Naive B cell (primary cell): ENCODE data around the gene CAV1. TPM values are rescaled to one million over a fixed set of nuclear protein-coding genes. Genes with fewer than 3 reads are reported as not detected.

Experiments
- ATAC-seq, 2 donors: fragments of 150-1000 bp; cut with Tn5 transposase; 2 replicates each; pipeline ENCODE4 v1.10.0; 2021; ENCODE audit warnings: low read depth in 2 of 2, mild to moderate bottlenecking in 2 of 2, moderate library complexity in 2 of 2
- DNase-seq: peaks from one replicate; pipeline ENCODE4 v3.0.0; 2022
- H3K27ac Mint-ChIP-seq, 6 donors: one replicate each; pipeline ENCODE4 v1.8.0; 2020 to 2022; ENCODE audit warnings: mild to moderate bottlenecking in 6 of 6, mixed read lengths in 6 of 6, moderate library complexity in 5 of 6, inconsistent platforms in 2 of 6
- H3K27me3 Mint-ChIP-seq, 3 donors: one replicate each; pipeline ENCODE4 v1.8.0; 2021 to 2022; ENCODE audit warnings: mixed read lengths in 3 of 3, mild to moderate bottlenecking in 1 of 3
- H3K36me3 Mint-ChIP-seq, 2 donors: one replicate each; pipeline ENCODE4 v1.8.0; 2020 to 2022; ENCODE audit warnings: mixed read lengths in 2 of 2, inconsistent platforms in 1 of 2, mild to moderate bottlenecking in 1 of 2
- H3K4me1 Mint-ChIP-seq, 3 donors: one replicate each; pipeline ENCODE4 v1.8.0; 2020 to 2022; ENCODE audit warnings: mixed read lengths in 3 of 3, inconsistent platforms in 1 of 3, mild to moderate bottlenecking in 1 of 3, moderate library complexity in 1 of 3
- H3K4me3 Mint-ChIP-seq, 8 donors: one replicate each; pipeline ENCODE4 v1.8.0; 2020 to 2022; ENCODE audit warnings: mild to moderate bottlenecking in 8 of 8, mixed read lengths in 8 of 8, moderate library complexity in 8 of 8, inconsistent platforms in 2 of 8
- H3K9me3 Mint-ChIP-seq, 7 donors: one replicate each; pipeline ENCODE4 v1.8.0; 2020 to 2022; ENCODE audit warnings: mixed read lengths in 7 of 7, mild to moderate bottlenecking in 5 of 7, inconsistent platforms in 2 of 7, moderate library complexity in 1 of 7
- polyA plus RNA-seq, 6 donors: library from polyadenylated mRNA; unstranded; fragments of 300-500 nt; fragmentation: Illumina TruSeq; gene quantifications; one replicate each; pipeline ENCODE4 v1.2.3, GENCODE V29; 2021; ENCODE audit warnings: low read depth in 6 of 6

CAV1 gene
- polyA plus RNA-seq, 6 donors from 2014 or later, result 0.73 to 9.0 (median 4.8) TPM

- H3K9me3 Mint-ChIP-seq, result no peaks in the 10 kb centered on the region
- no peak overlapping the region for H3K4me3 Mint-ChIP-seq
- H3K27ac Mint-ChIP-seq, result peak overlapping the region in 1 of 6 donors; percentile 40
- DNase-seq (no peak), ATAC-seq (no peak)
- peaks cover 0 to 12% (median 8%) of the 10 kb centered on the region in 3 donors for H3K27me3 Mint-ChIP-seq
- H3K36me3 Mint-ChIP-seq, result peaks cover 0 to under 1% of the 10 kb centered on the region in 2 donors
- H3K4me1 Mint-ChIP-seq, result peaks cover 5 to 8% (median 6%) of the 10 kb centered on the region in 3 donors
These were observed 19.7 kb downstream of the CAV1 start for GRCh38 chr7:116544487-116544886.

GRCh38 chr7:116545411-116545993 is 20.7 kb downstream of the CAV1 start:
- DNase-seq (no peak), ATAC-seq (no peak)
- Mint-ChIP-seq H3K27ac (no peak overlapping the region), H3K4me3 (no peak overlapping the region), H3K4me1 (peaks cover 5 to 8% (median 6%) of the 10 kb centered on the region in 3 donors), H3K36me3 (no peaks in the 10 kb centered on the region), H3K27me3 (peaks cover 0 to 12% (median 8%) of the 10 kb centered on the region in 3 donors), H3K9me3 (no peaks in the 10 kb centered on the region)

GRCh38 chr7:116546054-116546453 is 21.2 kb downstream of the CAV1 start:
- Mint-ChIP-seq H3K9me3 (no peaks in the 10 kb centered on the region), H3K27me3 (peaks cover 0 to 7% (median 3%) of the 10 kb centered on the region in 3 donors), H3K36me3 (no peaks in the 10 kb centered on the region), H3K27ac (no peak overlapping the region), H3K4me3 (no peak overlapping the region), H3K4me1 (peaks cover 5 to 8% (median 6%) of the 10 kb centered on the region in 3 donors)
- DNase-seq (no peak), ATAC-seq (no peak)

- no peak overlapping the region for H3K27ac Mint-ChIP-seq
- no peaks in the 10 kb centered on the region for H3K36me3 Mint-ChIP-seq
- peaks cover 5 to 8% (median 6%) of the 10 kb centered on the region in 3 donors for H3K4me1 Mint-ChIP-seq
- ATAC-seq (no peak), DNase-seq (no peak)
- H3K9me3 Mint-ChIP-seq, result no peaks in the 10 kb centered on the region
- peaks cover 0 to 5% (median 0%) of the 10 kb centered on the region in 3 donors for H3K27me3 Mint-ChIP-seq
- no peak overlapping the region for H3K4me3 Mint-ChIP-seq
These were observed 22.1 kb downstream of the CAV1 start for GRCh38 chr7:116546916-116547315.

GRCh38 chr7:116547347-116547746 is 22.5 kb downstream of the CAV1 start:
- H3K36me3 Mint-ChIP-seq, result no peaks in the 10 kb centered on the region
- DNase-seq, result no peak
- no peak for ATAC-seq
- H3K27me3 Mint-ChIP-seq, result peaks cover 0 to 5% (median 0%) of the 10 kb centered on the region in 3 donors
- peaks cover 5 to 8% (median 6%) of the 10 kb centered on the region in 3 donors for H3K4me1 Mint-ChIP-seq
- H3K4me3 Mint-ChIP-seq, result no peak overlapping the region
- no peaks in the 10 kb centered on the region for H3K9me3 Mint-ChIP-seq
- H3K27ac Mint-ChIP-seq, result no peak overlapping the region

GRCh38 chr7:116548506-116548905 is 23.7 kb downstream of the CAV1 start:
- DNase-seq (no peak), ATAC-seq (peak; percentile 61 to 73)
- Mint-ChIP-seq H3K4me1 (peaks cover 5 to 8% (median 6%) of the 10 kb centered on the region in 3 donors), H3K9me3 (no peaks in the 10 kb centered on the region), H3K4me3 (no peak overlapping the region), H3K36me3 (no peaks in the 10 kb centered on the region), H3K27ac (peak overlapping the region in 1 of 6 donors; percentile 58), H3K27me3 (peaks cover 0 to 6% (median 1%) of the 10 kb centered on the region in 3 donors)

GRCh38 chr7:116549370-116549769 is 24.5 kb downstream of the CAV1 start:
- Mint-ChIP-seq H3K4me1 (peaks cover 5 to 8% (median 6%) of the 10 kb centered on the region in 3 donors), H3K36me3 (no peaks in the 10 kb centered on the region), H3K9me3 (no peaks in the 10 kb centered on the region), H3K27ac (no peak overlapping the region), H3K4me3 (no peak overlapping the region), H3K27me3 (peaks cover 0 to 12% (median 10%) of the 10 kb centered on the region in 3 donors)
- no peak for DNase-seq
- no peak for ATAC-seq

GRCh38 chr7:116551692-116552091 is 26.9 kb downstream of the CAV1 start:
- H3K9me3 Mint-ChIP-seq, result no peaks in the 10 kb centered on the region
- ATAC-seq (no peak), DNase-seq (no peak)
- peaks cover 0 to 21% (median 19%) of the 10 kb centered on the region in 3 donors for H3K27me3 Mint-ChIP-seq
- H3K36me3 Mint-ChIP-seq, result no peaks in the 10 kb centered on the region
- H3K27ac Mint-ChIP-seq, result no peak overlapping the region
- peaks cover 8 to 12% (median 12%) of the 10 kb centered on the region in 3 donors for H3K4me1 Mint-ChIP-seq
- no peak overlapping the region for H3K4me3 Mint-ChIP-seq

GRCh38 chr7:116552602-116553001 is 27.8 kb downstream of the CAV1 start:
- H3K27ac Mint-ChIP-seq, result no peak overlapping the region
- no peak overlapping the region for H3K4me3 Mint-ChIP-seq
- peaks cover 8 to 12% (median 12%) of the 10 kb centered on the region in 3 donors for H3K4me1 Mint-ChIP-seq
- H3K9me3 Mint-ChIP-seq, result no peaks in the 10 kb centered on the region
- no peaks in the 10 kb centered on the region for H3K36me3 Mint-ChIP-seq
- DNase-seq (no peak), ATAC-seq (no peak)
- peaks cover 2 to 25% (median 20%) of the 10 kb centered on the region in 3 donors for H3K27me3 Mint-ChIP-seq

- Mint-ChIP-seq H3K9me3 (no peaks in the 10 kb centered on the region), H3K27me3 (peaks cover 8 to 33% (median 24%) of the 10 kb centered on the region in 3 donors), H3K4me3 (no peak overlapping the region), H3K27ac (no peak overlapping the region), H3K36me3 (no peaks in the 10 kb centered on the region), H3K4me1 (peaks cover 5 to 9% (median 7%) of the 10 kb centered on the region in 3 donors)
- ATAC-seq, result no peak
- DNase-seq, result no peak
These were observed 28.5 kb downstream of the CAV1 start for GRCh38 chr7:116553168-116553964.

GRCh38 chr7:116554436-116554835 is 29.6 kb downstream of the CAV1 start:
- peaks cover 8 to 38% (median 18%) of the 10 kb centered on the region in 3 donors for H3K27me3 Mint-ChIP-seq
- H3K27ac Mint-ChIP-seq, result no peak overlapping the region
- H3K4me1 Mint-ChIP-seq, result peaks cover 3 to 6% (median 4%) of the 10 kb centered on the region in 3 donors
- no peak overlapping the region for H3K4me3 Mint-ChIP-seq
- DNase-seq (no peak), ATAC-seq (no peak)
- H3K36me3 Mint-ChIP-seq, result peaks cover 0 to 6% of the 10 kb centered on the region in 2 donors
- no peaks in the 10 kb centered on the region for H3K9me3 Mint-ChIP-seq

- peaks cover 8 to 42% (median 18%) of the 10 kb centered on the region in 3 donors for H3K27me3 Mint-ChIP-seq
These were observed 30.1 kb downstream of the CAV1 start for GRCh38 chr7:116554911-116555310.

GRCh38 chr7:116557066-116557585 is 32.3 kb downstream of the CAV1 start:
- no peak for DNase-seq
- H3K9me3 Mint-ChIP-seq, result peaks cover 0 to 7% (median 5%) of the 10 kb centered on the region in 7 donors
- no peak for ATAC-seq
- H3K4me3 Mint-ChIP-seq, result no peak overlapping the region
- peaks cover 8 to 42% (median 18%) of the 10 kb centered on the region in 3 donors for H3K27me3 Mint-ChIP-seq
- peaks cover 6 to 7% of the 10 kb centered on the region in 2 donors for H3K36me3 Mint-ChIP-seq
- H3K27ac Mint-ChIP-seq, result peak overlapping the region in 1 of 6 donors; percentile 7
- H3K4me1 Mint-ChIP-seq, result peaks cover 6 to 8% (median 6%) of the 10 kb centered on the region in 3 donors

More at GRCh38 chr7:116554911-116555310, 30.1 kb downstream of the CAV1 start:
- Mint-ChIP-seq H3K4me3 (no peak overlapping the region), H3K9me3 (no peaks in the 10 kb centered on the region), H3K36me3 (peaks cover 0 to 6% of the 10 kb centered on the region in 2 donors), H3K4me1 (peaks cover 3 to 6% (median 4%) of the 10 kb centered on the region in 3 donors), H3K27ac (no peak overlapping the region)
- DNase-seq (no peak), ATAC-seq (no peak)
